ENCODE results near the gene TRAIP.

TRAIP gene

DNA sequence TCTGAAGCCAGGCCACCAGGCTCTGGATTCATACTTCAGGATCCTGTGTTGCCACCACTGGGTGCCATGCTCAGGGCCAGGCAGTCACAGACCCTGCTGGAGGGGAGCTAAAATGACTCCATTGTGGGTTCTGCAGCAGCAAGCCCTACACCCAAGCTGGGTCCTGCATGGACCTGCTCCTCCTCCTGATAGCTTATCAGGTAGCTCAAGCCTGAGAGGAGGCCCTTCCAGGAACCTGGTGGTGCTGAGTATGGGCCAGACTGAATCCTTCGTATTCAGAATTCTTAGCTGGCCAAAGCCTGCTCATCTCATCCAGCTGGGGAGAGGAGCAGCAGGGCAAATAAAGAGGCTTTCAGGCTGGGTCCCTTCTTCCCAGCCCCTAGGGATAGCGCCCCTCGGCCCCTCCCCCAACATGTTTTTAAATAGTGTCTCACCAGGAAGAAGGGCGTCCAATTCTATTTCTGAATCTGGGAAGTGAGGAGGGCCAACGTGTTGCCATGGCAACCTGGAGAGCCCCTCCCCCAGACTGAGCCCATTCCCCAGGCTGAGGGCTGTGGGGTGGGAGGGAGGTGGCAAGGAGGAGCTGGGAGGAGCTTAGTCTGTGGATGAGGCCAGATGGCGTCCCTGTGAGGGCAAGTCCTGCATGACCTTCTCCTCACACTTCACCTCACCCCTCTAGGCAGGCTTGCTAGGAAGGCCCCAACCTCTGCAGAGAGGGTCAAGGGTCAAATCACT lies 24.4 kb upstream of the TRAIP start:
- ATAC-seq (no peak), DNase-seq (no peak)
- peak overlapping the region in 1 of 2 donors; percentile 8 for H3K27ac Mint-ChIP-seq
- no peaks in the 10 kb centered on the region for H3K27me3 Mint-ChIP-seq
- H3K9me3 Mint-ChIP-seq: no peaks in the 10 kb centered on the region
- no peak overlapping the region for H3K4me3 Mint-ChIP-seq
- H3K4me1 Mint-ChIP-seq: no peaks in the 10 kb centered on the region

DNA sequence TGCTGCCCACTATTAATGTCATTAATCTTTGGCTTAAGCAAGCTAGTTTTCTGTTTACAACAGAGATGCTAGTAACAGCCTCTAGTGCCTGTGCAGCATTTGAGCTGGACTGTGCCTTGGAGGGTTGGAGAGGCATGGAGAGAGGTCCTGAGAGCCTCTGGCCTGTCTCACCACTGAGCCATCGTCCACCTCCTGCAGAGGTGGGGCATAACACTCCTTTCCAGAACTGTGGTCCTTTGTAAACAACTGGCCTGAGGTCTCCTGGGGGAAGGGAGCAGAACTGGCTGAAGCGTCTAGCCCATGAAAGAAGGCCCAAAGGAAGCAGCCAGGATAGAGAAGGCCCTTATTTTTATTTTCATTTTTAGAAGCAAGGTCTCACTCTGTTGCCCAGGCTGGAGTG lies 23.4 kb upstream of the TRAIP start:
- H3K4me1 Mint-ChIP-seq: no peaks in the 10 kb centered on the region
- H3K4me3 Mint-ChIP-seq: no peak overlapping the region
- no peak for ATAC-seq
- H3K27me3 Mint-ChIP-seq: peaks cover 8% of the 10 kb centered on the region
- H3K27ac Mint-ChIP-seq: peak overlapping the region in 1 of 2 donors; percentile 40
- DNase-seq: no peak
- H3K9me3 Mint-ChIP-seq: no peaks in the 10 kb centered on the region

DNA sequence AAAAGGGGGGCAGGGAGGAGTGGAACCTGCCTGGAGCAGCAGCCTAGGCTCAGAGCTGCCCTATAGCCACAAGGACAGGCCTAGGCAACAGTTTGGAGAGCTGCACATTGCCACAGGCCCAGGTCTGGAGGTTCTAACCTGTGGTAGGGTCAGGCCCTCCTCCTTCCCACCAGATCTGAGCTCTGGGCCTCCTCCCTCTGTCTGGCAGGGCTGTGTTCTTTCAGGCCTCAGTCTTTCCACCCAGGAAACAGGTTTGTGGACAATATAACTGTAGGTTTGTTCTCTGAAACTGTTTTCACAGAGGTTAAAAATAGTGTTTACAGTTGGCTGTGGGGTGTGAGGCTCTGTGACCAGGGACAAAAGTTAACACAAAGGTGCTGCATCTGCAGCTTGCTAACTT lies 22.3 kb upstream of the TRAIP start:
- Mint-ChIP-seq H3K4me3 (no peak overlapping the region), H3K27ac (no peak overlapping the region), H3K27me3 (peaks cover 8% of the 10 kb centered on the region), H3K4me1 (no peaks in the 10 kb centered on the region), H3K9me3 (no peaks in the 10 kb centered on the region)
- no peak for ATAC-seq
- no peak for DNase-seq

DNA sequence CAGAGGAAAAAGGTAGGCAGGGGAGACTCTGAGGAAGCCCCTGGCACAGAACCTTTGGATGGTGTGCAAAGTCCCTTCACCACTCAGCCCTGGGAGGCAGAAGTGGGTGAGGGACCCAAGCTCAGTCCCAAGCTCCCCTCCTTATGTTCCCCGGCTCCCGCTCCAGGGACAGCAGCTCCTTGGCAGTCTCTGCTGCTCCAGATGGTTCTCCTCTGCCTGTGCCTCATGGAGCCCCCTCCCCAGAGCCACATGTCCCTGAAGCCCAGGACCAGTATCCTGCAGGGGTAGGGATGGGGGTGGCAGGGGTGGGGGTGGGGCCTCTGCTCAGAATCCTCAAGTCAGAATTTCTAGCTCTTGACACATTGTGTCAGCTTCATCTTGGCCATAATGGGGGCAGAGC lies 21.4 kb upstream of the TRAIP start:
- no peaks in the 10 kb centered on the region for H3K9me3 Mint-ChIP-seq
- H3K4me1 Mint-ChIP-seq: peaks cover 8% of the 10 kb centered on the region
- H3K27ac Mint-ChIP-seq: no peak overlapping the region
- ATAC-seq (no peak), DNase-seq (no peak)
- no peak overlapping the region for H3K4me3 Mint-ChIP-seq
- peaks cover 8% of the 10 kb centered on the region for H3K27me3 Mint-ChIP-seq

DNA sequence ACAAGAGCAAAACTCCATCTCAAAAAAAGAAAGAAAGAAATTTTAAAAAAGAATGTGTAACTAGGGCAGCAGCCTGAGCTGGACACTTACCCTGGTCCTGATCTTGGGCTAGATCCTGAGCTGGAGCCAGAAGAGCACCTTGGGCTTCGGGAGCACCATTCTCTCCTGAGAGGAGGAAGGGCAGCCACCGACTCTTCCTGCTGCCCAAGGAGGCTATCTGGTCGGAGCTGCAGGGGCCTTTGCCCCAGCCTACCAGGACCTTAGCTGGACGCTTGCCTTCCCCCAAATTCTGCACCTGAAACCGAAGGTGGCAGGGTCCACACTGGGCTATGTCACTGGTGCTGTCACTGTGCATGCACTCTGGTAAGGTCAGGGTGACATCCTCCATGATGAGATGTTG lies 20.2 kb upstream of the TRAIP start:
- no peak for ATAC-seq
- no peak for DNase-seq
- Mint-ChIP-seq H3K4me1 (peaks cover 15% of the 10 kb centered on the region), H3K27me3 (peaks cover 16% of the 10 kb centered on the region), H3K27ac (no peak overlapping the region), H3K9me3 (no peaks in the 10 kb centered on the region), H3K4me3 (no peak overlapping the region)

DNA sequence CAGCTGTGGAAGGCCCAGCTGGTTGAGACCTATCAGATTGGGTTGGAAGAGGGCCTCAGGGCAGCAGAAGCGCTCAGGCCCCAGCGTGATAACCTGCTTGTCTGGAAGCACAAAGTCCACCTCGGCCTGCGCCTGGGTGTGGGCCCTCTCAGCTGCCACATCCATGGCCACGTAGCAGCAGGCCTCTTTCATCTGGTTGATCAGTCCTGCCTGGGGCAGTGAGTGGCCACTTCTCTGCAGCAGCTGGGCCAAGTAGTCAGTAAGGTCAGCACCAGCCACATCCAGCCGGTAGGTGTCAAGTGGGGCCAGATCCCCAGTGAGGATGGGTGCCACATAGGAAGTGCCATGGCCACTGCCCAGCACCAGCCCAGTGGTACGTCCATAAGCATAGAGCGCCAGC lies 17.3 kb upstream of the TRAIP start:
- no peak for ATAC-seq
- peaks cover 18% of the 10 kb centered on the region for H3K4me1 Mint-ChIP-seq
- no peak overlapping the region for H3K4me3 Mint-ChIP-seq
- no peak for DNase-seq
- H3K27me3 Mint-ChIP-seq: peaks cover 45% of the 10 kb centered on the region
- no peaks in the 10 kb centered on the region for H3K9me3 Mint-ChIP-seq
- H3K27ac Mint-ChIP-seq: no peak overlapping the region

DNA sequence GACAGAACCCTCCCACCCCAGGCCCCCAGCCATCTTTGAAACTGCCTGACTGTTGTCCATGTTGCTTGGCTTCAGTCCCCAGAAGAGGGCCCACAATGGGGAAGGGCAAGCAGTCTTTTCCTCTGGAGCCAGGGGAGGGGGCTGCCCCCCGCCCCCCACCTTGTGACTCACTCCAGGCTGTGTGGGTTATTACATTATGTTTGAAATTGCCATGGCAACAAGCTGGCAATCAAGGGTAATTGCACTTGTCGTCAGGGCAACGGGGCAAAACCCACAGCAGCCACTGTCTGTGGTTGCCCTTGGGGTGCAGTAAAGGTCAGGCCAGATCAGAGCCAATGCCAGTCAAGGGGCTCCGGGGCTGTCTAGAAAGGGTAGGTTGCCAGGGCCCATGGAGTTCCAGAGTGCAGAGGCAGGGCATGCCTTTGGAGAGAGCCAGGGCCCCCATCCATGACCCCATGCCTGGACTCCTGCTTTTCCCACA lies 16.5 kb upstream of the TRAIP start:
- H3K27me3 Mint-ChIP-seq: peaks cover 53% of the 10 kb centered on the region
- H3K9me3 Mint-ChIP-seq: no peaks in the 10 kb centered on the region
- no peak overlapping the region for H3K27ac Mint-ChIP-seq
- ATAC-seq (peak; percentile 61), DNase-seq (peak; percentile 38 to 51)
- H3K4me3 Mint-ChIP-seq: no peak overlapping the region
- H3K4me1 Mint-ChIP-seq: peaks cover 24% of the 10 kb centered on the region

DNA sequence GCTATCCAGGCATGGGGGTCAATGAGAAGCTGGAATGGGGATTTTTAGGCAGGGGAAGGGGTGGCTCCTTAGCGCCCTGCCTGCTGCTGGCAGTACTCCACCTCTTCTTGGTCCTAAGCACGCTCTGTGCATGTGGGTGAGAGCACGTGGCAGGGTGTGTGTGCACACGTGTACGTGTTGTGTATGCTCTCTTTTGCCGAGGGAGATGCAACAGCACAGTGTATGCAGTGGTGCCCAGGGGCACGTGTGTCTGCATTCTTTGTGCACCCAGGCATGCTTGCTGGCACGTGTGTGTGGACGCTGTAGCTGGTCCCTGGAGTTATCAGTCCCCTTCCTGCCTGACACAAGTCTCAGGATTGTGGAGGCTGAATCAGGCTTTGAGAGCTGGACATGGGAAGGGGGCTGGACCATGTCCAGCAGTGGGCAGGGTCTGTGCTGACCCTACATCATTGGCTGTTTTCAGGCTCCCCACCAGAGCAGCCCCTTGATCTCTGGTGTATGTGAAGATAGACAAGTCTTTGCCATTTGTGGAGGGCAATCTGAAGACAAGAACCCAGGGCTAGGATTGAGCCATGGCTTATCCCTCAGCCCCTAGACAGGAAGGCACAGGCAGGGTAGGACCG lies 15.3 kb upstream of the TRAIP start:
- H3K4me3 Mint-ChIP-seq: no peak overlapping the region
- no peak for DNase-seq
- ATAC-seq: no peak
- peaks cover 65% of the 10 kb centered on the region for H3K27me3 Mint-ChIP-seq
- no peaks in the 10 kb centered on the region for H3K9me3 Mint-ChIP-seq
- H3K27ac Mint-ChIP-seq: peak overlapping the region in 1 of 2 donors; percentile 20
- H3K4me1 Mint-ChIP-seq: peaks cover 24% of the 10 kb centered on the region

DNA sequence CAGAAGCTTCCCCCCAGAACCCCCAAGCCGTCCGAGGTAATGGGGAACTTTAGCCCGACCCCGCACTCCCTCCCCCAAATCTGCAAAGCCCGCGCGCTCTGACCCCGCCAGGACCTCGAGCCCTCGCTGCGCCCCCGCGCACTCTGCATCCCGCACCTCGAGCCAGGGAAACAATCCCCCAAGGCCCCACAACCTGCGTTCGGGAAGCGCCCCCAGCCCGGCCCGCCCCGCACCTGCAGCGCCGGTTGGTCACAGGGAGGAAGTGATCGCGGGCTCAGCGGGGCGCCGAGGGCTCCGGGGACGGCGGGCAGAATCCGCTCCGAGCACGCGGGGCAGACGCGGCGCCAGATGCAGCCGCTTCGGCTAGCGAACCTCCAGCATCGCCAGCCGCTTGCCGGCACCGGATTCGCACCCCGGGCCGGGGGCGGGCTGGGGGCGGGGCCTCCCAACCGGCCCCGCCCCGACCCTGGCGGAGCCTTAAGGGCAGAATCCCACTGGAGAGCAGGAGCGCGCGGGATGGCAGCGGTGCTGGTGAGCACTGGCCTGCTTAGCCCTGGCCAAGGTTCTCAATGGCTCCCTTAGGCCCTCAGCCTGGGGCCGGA lies 13.3 kb upstream of the TRAIP start, which contains the start of gene CAMKV:
Gene CAMKV, minus strand, starts transcription at position 382 of the 602 bp plus-strand sequence. CDS start 7,518 bp downstream, outside the sequence.
- peaks cover 24% of the 10 kb centered on the region for H3K4me1 Mint-ChIP-seq
- DNase-seq (peak in 1 of 2 donors; percentile 22), ATAC-seq (peak; percentile 65)
- H3K4me3 Mint-ChIP-seq: peak within 1 kb of the TSS; percentile 39 to 61
- H3K9me3 Mint-ChIP-seq: no peaks in the 10 kb centered on the region
- H3K27me3 Mint-ChIP-seq: peaks cover 73% of the 10 kb centered on the region
- no peak within 1 kb of the TSS for H3K27ac Mint-ChIP-seq

DNA sequence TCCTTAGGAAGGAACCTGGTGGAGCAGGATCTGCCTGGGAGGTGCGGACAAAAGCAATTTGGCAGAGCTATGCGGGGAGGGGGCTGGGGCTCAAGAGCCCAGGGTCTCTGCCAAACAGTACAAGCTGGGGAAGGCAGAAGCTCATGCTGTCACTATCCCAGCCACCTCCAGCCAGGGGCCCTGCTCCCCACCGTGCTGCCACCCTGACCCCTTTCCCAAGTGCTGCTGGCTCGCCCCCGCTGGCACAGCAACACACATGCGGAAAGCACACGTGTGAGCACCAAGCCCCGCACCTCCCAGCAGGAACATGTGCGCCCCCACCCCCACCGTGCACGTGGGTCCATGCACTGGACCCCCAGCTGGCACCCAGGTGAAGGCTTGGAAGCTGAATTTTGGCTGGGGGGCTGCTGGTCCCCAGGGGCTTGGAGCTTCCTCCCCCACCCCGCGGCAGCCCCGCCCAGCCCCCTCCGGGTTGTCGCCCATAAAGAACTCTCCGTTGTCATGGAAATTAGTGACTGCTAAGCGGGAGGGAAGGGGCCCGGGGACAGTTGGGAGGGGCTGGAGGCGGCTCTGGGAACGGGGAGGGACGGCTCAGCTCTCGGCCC lies 12.6 kb upstream of the TRAIP start:
- ATAC-seq (peak; percentile 3), DNase-seq (no peak)
- peaks cover 77% of the 10 kb centered on the region for H3K27me3 Mint-ChIP-seq
- no peaks in the 10 kb centered on the region for H3K9me3 Mint-ChIP-seq
- H3K4me1 Mint-ChIP-seq: peaks cover 24% of the 10 kb centered on the region
- H3K4me3 Mint-ChIP-seq: peak overlapping the region; percentile 22 to 57
- no peak overlapping the region for H3K27ac Mint-ChIP-seq

DNA sequence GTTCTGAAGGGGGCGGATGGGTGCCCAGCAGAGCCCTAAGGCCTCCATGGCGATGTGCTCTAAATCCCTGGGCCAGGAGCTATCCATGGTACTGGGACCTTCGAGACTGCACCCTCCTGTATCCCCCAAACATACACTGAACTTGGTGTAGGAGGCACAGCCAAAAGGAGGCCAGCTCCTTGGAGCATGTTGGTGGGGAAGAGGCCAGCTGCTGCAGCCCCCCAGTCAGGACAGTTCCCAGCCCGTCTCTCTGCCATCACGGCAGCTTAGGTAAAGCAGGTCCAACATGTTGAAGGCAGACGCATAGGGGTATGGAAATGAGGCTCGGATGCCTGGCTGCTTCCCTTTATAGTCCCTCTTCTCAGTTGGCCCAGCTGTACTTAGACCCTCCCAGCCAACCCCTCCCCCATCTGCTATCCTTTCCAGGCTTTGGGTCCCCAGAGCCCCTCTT lies 11.5 kb upstream of the TRAIP start:
- Mint-ChIP-seq H3K27me3 (peaks cover 88% of the 10 kb centered on the region), H3K4me1 (peaks cover 18% of the 10 kb centered on the region), H3K9me3 (no peaks in the 10 kb centered on the region), H3K27ac (no peak overlapping the region), H3K4me3 (no peak overlapping the region)
- ATAC-seq (no peak), DNase-seq (no peak)

DNA sequence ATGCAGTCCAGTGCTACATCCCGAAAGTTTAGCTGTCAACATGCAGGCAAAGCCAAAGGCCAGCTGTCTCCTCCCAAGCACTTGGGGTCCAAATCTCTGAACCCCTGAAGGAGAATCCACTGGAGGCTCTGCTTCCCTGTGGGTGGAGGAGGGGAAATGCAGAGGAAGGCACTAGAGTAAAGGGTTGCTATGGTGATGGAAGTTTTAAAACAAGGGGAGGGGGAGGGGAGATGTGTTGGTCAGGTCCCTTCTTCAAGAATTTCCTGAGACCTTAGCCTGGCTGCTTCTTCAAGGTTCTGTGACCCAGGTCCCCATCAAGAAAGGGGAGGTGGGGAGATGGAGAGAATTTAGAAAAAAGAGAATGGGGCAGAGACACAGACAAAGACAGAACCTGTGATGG lies 11.0 kb upstream of the TRAIP start:
- Mint-ChIP-seq H3K4me1 (peaks cover 13% of the 10 kb centered on the region), H3K4me3 (no peak overlapping the region), H3K9me3 (no peaks in the 10 kb centered on the region), H3K27me3 (peaks cover 90% of the 10 kb centered on the region), H3K27ac (no peak overlapping the region)
- DNase-seq (no peak), ATAC-seq (no peak)

DNA sequence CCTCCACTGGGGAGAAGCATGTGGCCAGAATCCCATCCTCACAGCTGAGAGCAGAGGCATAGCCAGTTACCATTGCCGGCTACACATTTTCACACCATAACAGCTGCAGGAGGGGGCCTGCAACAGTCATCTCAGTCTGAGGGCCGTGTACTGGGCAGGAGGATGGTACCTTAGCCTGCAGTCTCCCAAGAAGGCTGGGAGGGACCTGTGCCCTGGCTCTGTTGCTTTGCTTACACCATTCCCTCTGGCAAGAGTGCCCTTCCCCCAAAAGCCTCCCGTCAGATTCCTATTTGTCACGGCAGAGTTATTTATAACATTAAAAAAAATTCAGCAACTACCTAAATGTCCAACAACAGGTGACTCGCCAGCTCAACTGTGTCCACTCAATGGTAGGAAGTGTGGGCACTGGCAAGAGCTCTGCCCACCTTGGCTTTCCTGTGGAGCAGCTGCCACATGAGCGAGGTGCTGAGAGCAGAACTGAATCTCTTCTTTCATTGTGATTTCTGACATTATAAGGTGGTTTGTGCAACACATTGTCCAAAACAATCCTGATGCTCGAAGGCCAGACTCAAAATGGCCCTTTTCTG lies 8.9 kb upstream of the TRAIP start:
- ATAC-seq: no peak
- H3K4me1 Mint-ChIP-seq: peaks cover 9% of the 10 kb centered on the region
- no peak overlapping the region for H3K27ac Mint-ChIP-seq
- peaks cover 70% of the 10 kb centered on the region for H3K27me3 Mint-ChIP-seq
- H3K9me3 Mint-ChIP-seq: no peaks in the 10 kb centered on the region
- DNase-seq: no peak
- no peak overlapping the region for H3K4me3 Mint-ChIP-seq

DNA sequence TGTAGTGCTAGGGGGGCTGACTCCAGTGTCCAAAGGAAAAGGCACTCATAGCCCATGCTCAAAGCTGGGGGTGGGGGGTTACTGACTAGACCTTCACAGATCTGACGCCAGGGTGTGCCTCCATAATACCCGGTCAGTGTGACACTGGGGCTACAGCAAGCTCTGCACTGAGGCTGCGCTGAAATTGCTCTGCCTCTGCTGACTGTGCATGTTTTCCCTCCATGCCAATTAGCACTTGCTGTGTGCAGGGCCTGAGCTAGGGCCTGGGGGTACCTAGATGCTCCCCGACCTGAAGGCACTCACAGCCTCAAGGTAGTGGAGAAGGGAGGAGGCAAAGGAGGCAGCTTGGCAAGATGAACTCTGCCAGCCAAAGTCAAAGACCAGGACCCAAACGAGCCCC lies 8.1 kb upstream of the TRAIP start:
- no peak for ATAC-seq
- H3K4me1 Mint-ChIP-seq: peaks cover 9% of the 10 kb centered on the region
- no peak overlapping the region for H3K27ac Mint-ChIP-seq
- peaks cover 62% of the 10 kb centered on the region for H3K27me3 Mint-ChIP-seq
- DNase-seq: no peak
- H3K4me3 Mint-ChIP-seq: no peak overlapping the region
- H3K9me3 Mint-ChIP-seq: no peaks in the 10 kb centered on the region

DNA sequence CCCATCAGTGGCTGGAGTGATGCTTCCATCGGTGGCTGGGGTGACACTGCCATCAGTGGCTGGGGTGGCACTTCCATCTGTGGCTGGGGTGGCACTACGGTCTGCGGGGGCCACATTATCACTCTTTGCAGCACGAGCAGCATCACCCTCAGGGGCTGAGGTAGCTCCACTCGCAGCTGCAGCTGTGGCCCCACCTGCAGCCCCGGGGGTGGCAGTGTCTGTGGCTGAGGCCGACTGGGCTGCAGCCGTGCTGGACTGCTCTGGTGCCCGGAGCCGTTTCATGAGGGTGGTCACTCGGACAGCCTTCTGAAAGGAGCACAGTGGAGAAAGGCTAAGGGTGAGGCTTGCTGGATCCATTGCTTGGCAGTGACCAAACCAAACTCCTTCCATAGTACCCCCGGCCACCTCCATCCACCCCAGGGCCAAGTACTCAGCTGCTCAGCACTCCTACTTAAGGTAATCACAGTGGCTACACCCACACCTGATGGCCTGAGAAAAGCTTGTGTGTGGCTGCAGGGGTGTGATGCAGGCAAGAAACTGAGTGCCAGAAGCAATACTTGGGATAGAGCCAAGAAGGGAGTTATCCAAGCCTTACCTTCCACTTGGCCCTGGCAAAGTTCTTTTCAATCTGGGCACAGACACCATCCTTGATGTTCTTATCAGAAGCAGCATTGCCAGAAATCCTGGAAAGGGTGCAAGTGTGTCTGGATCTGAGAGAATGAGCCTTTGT lies 3.4 kb upstream of the TRAIP start:
- DNase-seq (no peak), ATAC-seq (no peak)
- no peak overlapping the region for H3K4me3 Mint-ChIP-seq
- H3K27ac Mint-ChIP-seq: no peak overlapping the region
- no peaks in the 10 kb centered on the region for H3K9me3 Mint-ChIP-seq
- H3K4me1 Mint-ChIP-seq: peaks cover 10% of the 10 kb centered on the region
- H3K27me3 Mint-ChIP-seq: peaks cover 17% of the 10 kb centered on the region
